HG03575 (cell line): Measurements from ENCODE around the gene CMAS.
"Not testable (repeated sequence)": the region's sequence is repeated elsewhere in the genome, so short reads cannot be mapped to it uniquely, and the experiment has no call there.

Experiments used
- ATAC-seq: cut with Tn5 transposase; IDR thresholded peaks from one replicate; pipeline ENCODE4 v1.9.1; 2021; ENCODE audit not compliant: unreplicated experiment, insufficient number of reproducible peaks, low FRiP score; ENCODE audit errors: extremely low read depth

The CMAS gene

DNA sequence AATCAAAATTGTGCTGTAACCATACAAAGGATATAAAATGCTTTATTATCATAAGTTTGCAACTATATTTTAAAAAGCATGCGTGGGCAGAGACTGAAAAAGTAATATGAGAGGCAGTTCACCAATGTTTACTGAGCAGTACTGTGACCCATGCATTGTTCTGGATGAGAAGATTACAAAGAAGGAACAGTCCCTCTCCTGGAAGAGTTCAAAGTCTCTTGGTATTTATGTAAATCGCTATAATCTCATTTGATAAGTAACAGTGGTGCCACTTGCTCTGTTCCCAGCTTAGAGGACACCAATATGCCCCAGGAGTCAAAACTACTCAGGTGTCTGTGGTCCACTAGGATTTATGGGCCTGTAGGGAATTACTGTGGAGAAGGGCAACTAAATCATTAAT, 2.1 kb upstream of the CMAS start:
- no peak for ATAC-seq

DNA sequence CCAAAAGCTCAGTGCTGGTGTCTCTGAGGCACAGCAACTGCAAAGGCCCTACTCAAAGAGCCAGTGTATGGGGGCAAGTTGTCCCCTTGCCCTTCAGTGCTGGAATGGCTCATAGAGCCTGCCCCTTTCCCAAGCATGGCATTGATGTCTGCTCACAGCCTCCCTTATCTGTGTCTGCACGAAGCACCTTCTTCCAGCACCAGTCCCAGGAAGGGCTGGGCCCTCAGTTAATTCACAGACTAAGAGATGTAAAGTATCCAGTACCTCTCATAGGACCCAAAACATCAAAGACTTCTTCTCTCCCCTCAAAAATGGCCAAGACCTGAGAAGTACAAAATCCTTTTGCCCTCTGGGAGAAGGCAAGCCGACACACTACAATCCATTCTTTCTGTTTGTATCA, 1.6 kb upstream of the CMAS start:
- no peak for ATAC-seq

GRCh38 chr12:22046968-22047390, 961 bp downstream of the CMAS start:
- no peak for ATAC-seq

GRCh38 chr12:22047494-22047893, 1.5 kb downstream of the CMAS start:
- no peak for ATAC-seq

DNA sequence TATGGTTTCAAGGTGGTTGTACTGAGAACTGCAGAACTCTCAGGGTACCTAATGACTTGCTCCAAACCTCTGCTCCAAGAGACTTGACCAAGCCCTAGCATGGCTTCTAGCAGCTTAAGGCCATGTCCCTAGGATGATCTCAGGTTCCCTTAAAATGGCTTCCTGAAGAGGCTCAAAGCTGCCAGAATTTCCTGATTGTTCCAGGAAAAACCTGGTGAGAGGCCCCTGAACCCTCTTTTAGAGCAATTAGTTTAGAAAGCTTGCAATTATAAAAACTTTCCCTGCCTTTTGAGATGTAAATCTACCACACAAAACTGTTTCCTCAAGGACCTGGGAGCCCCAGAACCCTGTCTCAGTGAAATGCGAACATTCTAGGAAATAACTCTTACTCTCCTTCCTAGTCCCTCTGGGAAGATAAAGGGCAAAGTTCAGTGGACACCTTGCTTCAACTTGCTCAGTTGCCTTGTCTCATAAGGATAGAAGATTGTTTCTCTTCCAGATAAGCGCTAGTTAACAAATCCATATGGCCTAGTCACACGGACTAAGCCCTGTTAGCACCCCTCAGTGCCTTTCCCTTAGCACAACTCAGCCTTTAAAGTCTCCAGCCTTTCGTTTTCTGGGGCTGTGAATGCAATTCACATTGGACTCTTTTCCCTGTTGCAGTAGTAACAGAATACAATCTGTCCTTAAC, 2.5 kb downstream of the CMAS start:
- ATAC-seq = no peak

- no peak for ATAC-seq
Observed at GRCh38 chr12:22050078-22050477, 4.1 kb downstream of the CMAS start.

DNA sequence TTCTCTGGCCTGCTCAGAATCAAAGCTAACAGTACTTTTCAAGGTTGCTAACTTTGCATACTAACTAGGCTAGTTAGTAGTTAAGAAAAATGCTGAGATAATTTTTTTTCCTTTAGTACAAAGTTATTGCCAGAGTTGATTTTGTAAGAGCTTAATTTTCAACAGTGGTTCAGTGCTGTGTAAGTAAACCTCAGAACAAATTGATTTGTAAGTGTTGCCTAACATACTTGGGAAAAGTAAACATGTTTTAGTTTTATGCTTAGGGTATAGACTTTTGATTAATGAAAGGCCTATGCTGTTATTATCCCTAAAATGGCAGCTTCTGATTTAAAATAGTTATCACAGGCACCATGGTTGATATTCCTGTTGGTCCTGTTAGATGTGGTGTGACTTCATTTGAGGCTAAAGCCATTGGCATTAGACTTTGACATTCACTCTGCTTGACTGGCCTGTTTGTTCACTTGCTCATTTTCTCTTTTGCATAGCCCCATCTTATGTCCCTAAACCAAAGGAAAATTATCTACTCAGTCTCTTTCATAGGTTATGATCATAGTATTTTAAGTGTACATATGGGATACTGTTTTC, 5.2 kb downstream of the CMAS start:
- no peak for ATAC-seq

- ATAC-seq = not testable (repeated sequence)
Observed at GRCh38 chr12:22052994-22053393, 7.0 kb downstream of the CMAS start.

DNA sequence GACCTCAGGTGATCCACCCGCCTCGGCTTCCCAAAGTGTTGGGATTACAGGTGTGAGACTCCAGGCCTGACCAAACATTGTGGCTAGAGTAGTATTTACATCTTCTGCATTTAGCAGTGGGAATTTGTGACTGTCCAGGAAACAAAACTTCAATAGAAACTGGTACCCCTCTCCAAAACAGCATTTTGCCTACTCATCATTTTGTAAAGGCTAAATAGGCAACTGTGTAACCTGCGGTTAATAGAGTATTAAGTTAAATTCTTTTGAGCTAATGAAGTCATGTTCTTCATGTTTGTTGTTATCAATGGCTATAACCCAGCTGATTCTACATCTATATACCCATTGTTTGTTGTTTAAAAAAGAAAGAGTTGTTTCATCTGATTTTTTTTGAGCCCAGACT, 8.1 kb downstream of the CMAS start:
- no peak for ATAC-seq

GRCh38 chr12:22056607-22057006, 10.6 kb downstream of the CMAS start:
- ATAC-seq = no peak

DNA sequence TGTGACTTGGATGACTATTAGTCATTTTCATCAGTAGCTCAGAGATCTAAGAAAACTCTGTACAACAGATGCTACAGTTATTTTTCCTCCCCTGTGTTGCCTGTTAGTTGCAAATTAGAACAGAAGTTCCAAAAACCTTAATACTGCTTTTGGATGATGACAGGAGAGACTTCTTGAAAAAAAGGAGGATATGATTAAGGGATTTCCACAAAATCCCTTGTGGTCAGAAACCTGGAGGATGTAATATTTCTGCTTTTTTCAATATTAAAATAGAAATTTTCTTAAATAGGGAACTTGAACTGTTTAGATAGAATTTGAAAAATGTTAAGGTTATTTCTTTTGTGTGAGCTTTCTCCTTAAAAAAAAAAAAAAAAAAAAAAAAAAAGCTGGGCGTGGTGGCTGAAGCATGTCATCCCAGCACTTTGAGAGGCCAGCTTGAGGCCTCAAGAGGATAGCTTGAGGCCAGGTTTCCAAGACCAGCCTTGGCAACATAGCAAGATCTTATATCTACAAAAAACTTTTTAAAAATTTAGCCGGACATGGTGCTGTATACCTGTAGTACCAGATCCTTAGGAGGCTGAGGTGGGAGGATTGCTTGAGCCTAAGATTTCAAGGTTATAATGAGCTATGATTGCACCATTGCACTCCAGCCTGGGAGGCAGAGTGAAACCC, 14.1 kb downstream of the CMAS start:
- no peak for ATAC-seq

DNA sequence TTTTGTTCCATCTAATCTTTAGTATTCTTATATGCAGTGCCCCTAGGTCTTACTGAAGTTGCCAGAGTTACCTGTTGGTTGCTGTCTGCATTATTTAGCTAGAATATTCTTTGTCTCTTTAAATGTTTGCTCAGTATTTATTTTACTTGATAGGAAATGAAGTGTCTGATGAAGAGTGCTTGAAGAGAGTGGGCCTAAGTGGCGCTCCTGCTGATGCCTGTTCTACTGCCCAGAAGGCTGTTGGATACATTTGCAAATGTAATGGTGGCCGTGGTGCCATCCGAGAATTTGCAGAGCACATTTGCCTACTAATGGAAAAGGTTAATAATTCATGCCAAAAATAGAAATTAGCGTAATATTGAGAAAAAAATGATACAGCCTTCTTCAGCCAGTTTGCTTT, 18.9 kb downstream of the CMAS start:
- ATAC-seq = no peak

- no peak for ATAC-seq
Observed at GRCh38 chr12:22066310-22066709, 20.3 kb downstream of the CMAS start.

- no peak for ATAC-seq
Observed at GRCh38 chr12:22069851-22070250, 23.8 kb downstream of the CMAS start.

- no peak for ATAC-seq
Observed at GRCh38 chr12:22082190-22082701, 36.2 kb downstream of the CMAS start.

DNA sequence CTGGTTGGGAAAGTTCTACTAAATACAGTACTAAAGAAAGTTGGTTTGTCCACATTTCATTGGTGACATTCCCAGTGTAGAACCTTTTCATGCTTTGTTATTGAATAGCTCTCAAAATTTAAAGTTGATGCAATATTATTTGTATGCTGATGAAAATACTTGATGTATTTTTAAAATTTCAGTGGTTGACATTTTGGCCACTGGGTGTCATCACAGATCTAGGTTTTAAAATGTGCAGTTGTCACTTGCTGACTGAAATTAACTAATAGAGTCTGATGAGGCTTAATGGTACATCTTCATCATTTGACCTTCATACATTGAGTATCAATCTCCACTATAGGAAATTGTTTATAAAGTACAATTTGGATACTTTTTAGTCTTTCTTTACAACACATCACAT, 37.1 kb downstream of the CMAS start:
- no peak for ATAC-seq

DNA sequence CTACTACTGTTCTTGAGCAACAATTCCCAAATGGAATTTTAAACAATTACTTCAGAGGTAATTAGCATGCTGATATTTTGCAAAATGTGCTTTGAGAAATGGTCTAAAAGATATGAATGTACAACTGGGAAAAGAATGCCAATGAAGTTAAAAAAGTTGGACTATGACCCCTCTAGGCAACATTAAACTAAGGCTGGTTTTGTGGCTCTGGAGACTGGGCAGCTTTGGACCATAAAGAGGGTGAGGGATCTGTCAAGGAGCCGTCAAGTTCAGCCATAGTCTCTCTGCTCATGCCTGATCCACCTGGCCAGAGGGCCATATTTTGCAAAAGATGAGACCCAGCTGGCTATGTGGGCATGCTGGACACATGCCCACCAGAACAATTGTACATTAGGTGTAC, 38.8 kb downstream of the CMAS start:
- ATAC-seq = no peak

- no peak for ATAC-seq
Observed at GRCh38 chr12:22088886-22089285, 42.9 kb downstream of the CMAS start.

DNA sequence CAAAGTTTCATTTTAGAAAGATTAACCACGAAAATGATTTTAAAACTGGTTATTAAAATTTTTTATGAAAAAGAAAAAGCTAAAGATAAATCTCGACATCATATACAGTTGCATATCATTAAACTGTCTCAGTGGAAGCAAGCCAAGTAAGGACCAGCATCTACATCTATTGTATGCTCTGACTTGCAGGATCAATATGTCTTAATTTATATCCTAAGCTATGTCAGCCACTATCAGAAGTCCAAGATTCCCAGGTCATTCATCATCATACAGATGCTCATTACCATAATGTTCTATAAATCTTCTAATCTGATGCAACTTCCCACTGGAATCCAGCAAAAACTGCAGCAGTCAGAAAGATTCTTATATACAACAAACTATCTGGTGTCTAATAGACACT, 43.5 kb downstream of the CMAS start:
- no peak for ATAC-seq

GRCh38 chr12:22099062-22099461, 53.0 kb downstream of the CMAS start:
- ATAC-seq = not testable (repeated sequence)
